PC-9 (cell line): ENCODE measurements around the gene MXRA8.

Experiments used
- EZH2 ChIP-seq: fragments of 200-600 bp; sonication (generic); IDR thresholded peaks from 2 replicates; pipeline ENCODE4 v1.8.0; 2017; ENCODE audit warnings: antibody characterized with exemption, low read depth
- TF ChIP-seq, protein P1 (sequence below): fragments of 200-600 bp; sonication (generic); conservative IDR thresholded peaks from 2 replicates; pipeline ENCODE4 v1.6.1; 2017; ENCODE audit warnings: mixed run types, antibody characterized with exemption, mild to moderate bottlenecking, moderate library complexity

GRCh38 chr1:1335792-1336248 lies 22.5 kb downstream of the MXRA8 start:
- TF ChIP-seq, protein P1, sequence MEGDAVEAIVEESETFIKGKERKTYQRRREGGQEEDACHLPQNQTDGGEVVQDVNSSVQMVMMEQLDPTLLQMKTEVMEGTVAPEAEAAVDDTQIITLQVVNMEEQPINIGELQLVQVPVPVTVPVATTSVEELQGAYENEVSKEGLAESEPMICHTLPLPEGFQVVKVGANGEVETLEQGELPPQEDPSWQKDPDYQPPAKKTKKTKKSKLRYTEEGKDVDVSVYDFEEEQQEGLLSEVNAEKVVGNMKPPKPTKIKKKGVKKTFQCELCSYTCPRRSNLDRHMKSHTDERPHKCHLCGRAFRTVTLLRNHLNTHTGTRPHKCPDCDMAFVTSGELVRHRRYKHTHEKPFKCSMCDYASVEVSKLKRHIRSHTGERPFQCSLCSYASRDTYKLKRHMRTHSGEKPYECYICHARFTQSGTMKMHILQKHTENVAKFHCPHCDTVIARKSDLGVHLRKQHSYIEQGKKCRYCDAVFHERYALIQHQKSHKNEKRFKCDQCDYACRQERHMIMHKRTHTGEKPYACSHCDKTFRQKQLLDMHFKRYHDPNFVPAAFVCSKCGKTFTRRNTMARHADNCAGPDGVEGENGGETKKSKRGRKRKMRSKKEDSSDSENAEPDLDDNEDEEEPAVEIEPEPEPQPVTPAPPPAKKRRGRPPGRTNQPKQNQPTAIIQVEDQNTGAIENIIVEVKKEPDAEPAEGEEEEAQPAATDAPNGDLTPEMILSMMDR = no peak
- no peak for TF ChIP-seq EZH2
